GM23248 (cell line): ENCODE measurements around the gene SCAF1. TPM values are rescaled to one million over a fixed set of nuclear protein-coding genes. Genes with fewer than 3 reads are reported as not detected.

ENCODE experiments used
- DNase-seq: peaks from one replicate; pipeline ENCODE4 v3.0.0-alpha.2; 2015
- H2AFZ ChIP-seq: fragments of 200-600 bp; sonication (generic); 2 replicates; pipeline ENCODE4 v1.6.1; 2016; ENCODE audit warnings: antibody characterized with exemption
- H3F3A ChIP-seq: fragments of 200-600 bp; sonication (generic); 2 replicates; pipeline ENCODE4 v1.6.1; 2016; ENCODE audit warnings: mild to moderate bottlenecking, antibody characterized with exemption, mixed run types; ENCODE audit not compliant: insufficient read depth
- H3K27ac ChIP-seq: fragments of 200-600 bp; sonication (generic); 2 replicates; pipeline ENCODE4 v1.5.1; 2016; ENCODE audit warnings: mild to moderate bottlenecking
- H3K27me3 ChIP-seq: fragments of 200-600 bp; sonication (generic); replicated peaks from 2 replicates; pipeline ENCODE4 v1.6.1; 2016; ENCODE audit warnings: mild to moderate bottlenecking; ENCODE audit not compliant: insufficient read depth
- H3K36me3 ChIP-seq: fragments of 200-600 bp; sonication (generic); 2 replicates; pipeline ENCODE4 v1.6.1; 2016; ENCODE audit warnings: low read depth, mild to moderate bottlenecking
- H3K4me1 ChIP-seq: fragments of 200-600 bp; sonication (generic); 2 replicates; pipeline ENCODE4 v1.6.1; 2016; ENCODE audit warnings: mild to moderate bottlenecking; ENCODE audit not compliant: insufficient read depth
- H3K4me2 ChIP-seq: fragments of 200-600 bp; sonication (generic); one replicate; pipeline ENCODE4 v1.6.1; 2016; ENCODE audit warnings: mild to moderate bottlenecking; ENCODE audit not compliant: unreplicated experiment
- H3K4me3 ChIP-seq: fragments of 200-600 bp; sonication (generic); 2 replicates; pipeline ENCODE4 v1.5.1; 2016; ENCODE audit warnings: mild to moderate bottlenecking
- H3K79me2 ChIP-seq: fragments of 200-600 bp; sonication (generic); 2 replicates; pipeline ENCODE4 v1.6.1; 2016; ENCODE audit warnings: mild to moderate bottlenecking; ENCODE audit not compliant: insufficient read depth
- H3K9ac ChIP-seq: fragments of 200-600 bp; sonication (generic); 2 replicates; pipeline ENCODE4 v1.6.1; 2016; ENCODE audit warnings: mild to moderate bottlenecking
- H3K9me2 ChIP-seq: fragments of 200-600 bp; sonication (generic); 2 replicates; pipeline ENCODE4 v1.6.1; 2016; ENCODE audit warnings: mixed run types, mild to moderate bottlenecking, moderate library complexity; ENCODE audit not compliant: insufficient read depth
- H3K9me3 ChIP-seq: fragments of 200-600 bp; sonication (generic); one replicate; pipeline ENCODE4 v1.6.1; 2017; ENCODE audit warnings: low read depth
- H4K20me1 ChIP-seq: fragments of 200-600 bp; sonication (generic); 2 replicates; pipeline ENCODE4 v1.6.0; 2016; ENCODE audit not compliant: insufficient read depth
- EZH2 ChIP-seq: fragments of 200-600 bp; sonication (generic); IDR thresholded peaks from 2 replicates; pipeline ENCODE4 v1.6.1; 2018; ENCODE audit warnings: antibody characterized with exemption, mild to moderate bottlenecking; ENCODE audit not compliant: insufficient read depth, poor library complexity, severe bottlenecking
- EZH2phosphoT487 ChIP-seq: fragments of 200-600 bp; sonication (generic); IDR thresholded peaks from 2 replicates; pipeline ENCODE4 v1.6.1; 2018; ENCODE audit warnings: antibody characterized with exemption, moderate library complexity, mild to moderate bottlenecking, low read depth; ENCODE audit not compliant: insufficient read depth
- WGBS, 2 experiments: methylation state at CpG; one replicate each; pipeline ENCODE4 v1.1.6; 2015 to 2017; ENCODE audit warnings: low lambda C conversion rate in 2 of 2, low coverage in 1 of 2; ENCODE audit errors: missing lambda C conversion rate in 2 of 2; 5-methylcytosine and 5-hydroxymethylcytosine counted together
- in situ Hi-C: fragments of 300-500 bp; cut with MboI; formaldehyde crosslinking; loops from 2 replicates; pipeline ENCODE4 v1.15.0; 2020
- polyA plus RNA-seq: library from polyadenylated mRNA; unstranded; fragments of >200 nt; fragmentation: Nextera tagmentation; extraction: Ambion mirVana; gene quantifications from 2 replicates; pipeline ENCODE4 v1.2.1, GENCODE V29; 2016
- total RNA-seq: library from RNA; depleted of rRNA; stranded (reverse); fragments of >200 nt; shearing (Covaris generic); gene quantifications from 2 replicates; pipeline ENCODE4 v1.2.3, GENCODE V29; 2014

SCAF1 gene
- total and polyA plus RNA-seq, 2 experiments from 2014 or later = 8.5 to 18.6 TPM

DNA sequence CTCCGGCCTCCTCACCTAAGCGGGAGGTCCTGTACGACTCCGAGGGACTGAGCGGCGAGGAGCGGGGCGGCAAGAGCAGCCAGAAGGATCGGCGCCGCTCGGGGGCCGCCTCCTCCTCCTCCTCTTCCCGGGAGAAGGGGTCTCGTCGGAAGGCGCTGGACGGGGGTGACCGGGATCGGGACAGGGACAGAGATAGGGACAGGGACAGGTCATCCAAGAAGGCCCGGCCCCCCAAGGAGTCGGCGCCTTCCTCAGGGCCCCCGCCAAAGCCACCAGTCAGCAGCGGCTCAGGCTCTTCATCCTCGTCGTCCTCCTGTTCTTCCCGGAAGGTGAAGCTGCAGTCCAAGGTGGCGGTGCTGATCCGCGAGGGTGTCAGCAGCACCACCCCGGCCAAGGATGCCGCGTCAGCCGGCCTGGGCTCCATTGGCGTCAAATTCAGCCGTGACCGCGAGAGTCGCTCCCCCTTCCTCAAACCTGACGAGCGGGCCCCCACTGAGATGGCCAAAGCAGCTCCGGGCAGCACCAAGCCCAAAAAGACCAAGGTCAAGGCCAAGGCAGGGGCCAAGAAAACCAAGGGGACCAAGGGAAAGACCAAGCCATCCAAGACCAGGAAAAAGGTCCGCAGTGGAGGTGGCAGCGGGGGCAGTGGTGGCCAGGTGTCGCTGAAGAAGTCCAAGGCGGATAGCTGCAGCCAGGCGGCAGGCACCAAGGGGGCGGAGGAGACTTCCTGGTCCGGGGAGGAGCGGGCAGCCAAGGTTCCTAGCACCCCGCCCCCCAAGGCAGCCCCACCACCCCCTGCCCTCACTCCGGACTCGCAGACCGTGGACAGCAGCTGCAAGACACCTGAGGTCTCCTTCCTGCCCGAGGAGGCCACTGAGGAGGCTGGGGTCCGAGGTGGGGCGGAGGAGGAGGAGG, 10.8 kb downstream of the SCAF1 start:
- H3K4me3 ChIP-seq = no peak overlapping the region
- no peaks in the 10 kb centered on the region for H3K9me3 ChIP-seq
- no peaks in the 10 kb centered on the region for H3F3A ChIP-seq
- DNase-seq = no peak
- H3K9me2 ChIP-seq = no peaks in the 10 kb centered on the region
- H2AFZ ChIP-seq = no peak overlapping the region
- in situ Hi-C loops = no loop called here
- H3K4me2 ChIP-seq = no peak overlapping the region
- H3K79me2 ChIP-seq = peaks cover 39% of the 10 kb centered on the region
- H3K4me1 ChIP-seq = no peaks in the 10 kb centered on the region
- no peak for TF ChIP-seq EZH2phosphoT487
- TF ChIP-seq EZH2 = no peak
- 94 to 97% methylated on average over 43 to 58 of the region's 58 CpGs for WGBS, 2 experiments
- H3K27ac ChIP-seq = no peak overlapping the region
- no peaks in the 10 kb centered on the region for H3K36me3 ChIP-seq
- no peaks in the 10 kb centered on the region for H3K27me3 ChIP-seq
- no peak overlapping the region for H3K9ac ChIP-seq
- H4K20me1 ChIP-seq = no peaks in the 10 kb centered on the region

DNA sequence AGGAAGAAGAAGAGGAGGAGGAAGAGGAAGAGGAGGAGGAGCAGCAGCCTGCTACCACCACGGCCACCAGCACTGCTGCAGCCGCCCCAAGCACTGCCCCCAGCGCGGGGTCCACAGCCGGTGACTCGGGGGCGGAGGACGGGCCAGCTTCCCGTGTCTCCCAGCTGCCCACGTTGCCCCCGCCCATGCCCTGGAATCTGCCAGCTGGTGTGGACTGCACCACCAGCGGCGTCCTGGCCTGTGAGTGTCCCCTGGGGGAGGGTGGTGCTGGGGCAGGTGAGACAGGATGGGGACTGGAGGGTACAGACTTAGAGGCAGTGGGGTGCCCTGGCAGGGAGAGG, 11.4 kb downstream of the SCAF1 start:
- no peak overlapping the region for H3K9ac ChIP-seq
- peaks cover under 1% of the 10 kb centered on the region; the same call in 1 of the 2 replicates for H3F3A ChIP-seq
- no peak overlapping the region for H3K4me3 ChIP-seq
- H3K36me3 ChIP-seq = no peaks in the 10 kb centered on the region
- no peak for DNase-seq
- WGBS, 2 experiments = 85 to 94% methylated on average over 10 to 13 of the region's 13 CpGs
- no peaks in the 10 kb centered on the region for H3K9me2 ChIP-seq
- no peak overlapping the region for H3K27ac ChIP-seq
- H2AFZ ChIP-seq = no peak overlapping the region
- H3K27me3 ChIP-seq = no peaks in the 10 kb centered on the region
- in situ Hi-C loops = no loop called here
- H3K79me2 ChIP-seq = peaks cover 34% of the 10 kb centered on the region
- H3K4me1 ChIP-seq = no peaks in the 10 kb centered on the region
- TF ChIP-seq EZH2phosphoT487 (no peak), EZH2 (no peak)
- H4K20me1 ChIP-seq = no peaks in the 10 kb centered on the region
- H3K4me2 ChIP-seq = no peak overlapping the region
- H3K9me3 ChIP-seq = no peaks in the 10 kb centered on the region

DNA sequence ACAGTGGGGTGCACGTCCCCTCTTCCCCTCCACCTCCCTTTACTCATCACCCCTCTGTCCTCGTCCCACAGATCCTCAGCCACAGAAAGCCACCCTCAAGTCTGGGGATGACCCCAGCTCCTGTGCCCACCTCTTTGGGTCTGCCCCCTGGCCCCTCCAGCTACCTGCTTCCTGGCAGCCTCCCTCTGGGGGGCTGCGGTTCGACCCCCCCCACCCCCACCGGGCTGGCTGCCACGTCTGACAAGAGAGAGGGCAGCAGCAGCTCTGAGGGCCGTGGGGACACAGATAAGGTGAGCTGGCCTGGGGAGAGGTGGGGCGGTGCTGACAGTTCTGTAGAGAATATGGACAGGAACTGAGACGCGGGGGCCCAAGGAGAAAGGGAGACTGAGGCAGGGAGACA, 12.6 kb downstream of the SCAF1 start:
- no peak overlapping the region for H3K4me2 ChIP-seq
- H3K9ac ChIP-seq = no peak overlapping the region
- H3K79me2 ChIP-seq = peaks cover 22% of the 10 kb centered on the region
- H3K36me3 ChIP-seq = no peaks in the 10 kb centered on the region
- H3K27ac ChIP-seq = no peak overlapping the region
- H3K9me3 ChIP-seq = no peaks in the 10 kb centered on the region
- H2AFZ ChIP-seq = no peak overlapping the region
- 82 to 88% methylated on average over 8 to 10 of the region's 10 CpGs for WGBS, 2 experiments
- no peak overlapping the region for H3K4me3 ChIP-seq
- H3K4me1 ChIP-seq = no peaks in the 10 kb centered on the region
- H4K20me1 ChIP-seq = no peaks in the 10 kb centered on the region
- peaks cover 5% of the 10 kb centered on the region; the same call in 1 of the 2 replicates for H3F3A ChIP-seq
- TF ChIP-seq EZH2phosphoT487 (no peak), EZH2 (no peak)
- no peaks in the 10 kb centered on the region for H3K9me2 ChIP-seq
- in situ Hi-C loops = no loop called here
- H3K27me3 ChIP-seq = no peaks in the 10 kb centered on the region
- DNase-seq = no peak

DNA sequence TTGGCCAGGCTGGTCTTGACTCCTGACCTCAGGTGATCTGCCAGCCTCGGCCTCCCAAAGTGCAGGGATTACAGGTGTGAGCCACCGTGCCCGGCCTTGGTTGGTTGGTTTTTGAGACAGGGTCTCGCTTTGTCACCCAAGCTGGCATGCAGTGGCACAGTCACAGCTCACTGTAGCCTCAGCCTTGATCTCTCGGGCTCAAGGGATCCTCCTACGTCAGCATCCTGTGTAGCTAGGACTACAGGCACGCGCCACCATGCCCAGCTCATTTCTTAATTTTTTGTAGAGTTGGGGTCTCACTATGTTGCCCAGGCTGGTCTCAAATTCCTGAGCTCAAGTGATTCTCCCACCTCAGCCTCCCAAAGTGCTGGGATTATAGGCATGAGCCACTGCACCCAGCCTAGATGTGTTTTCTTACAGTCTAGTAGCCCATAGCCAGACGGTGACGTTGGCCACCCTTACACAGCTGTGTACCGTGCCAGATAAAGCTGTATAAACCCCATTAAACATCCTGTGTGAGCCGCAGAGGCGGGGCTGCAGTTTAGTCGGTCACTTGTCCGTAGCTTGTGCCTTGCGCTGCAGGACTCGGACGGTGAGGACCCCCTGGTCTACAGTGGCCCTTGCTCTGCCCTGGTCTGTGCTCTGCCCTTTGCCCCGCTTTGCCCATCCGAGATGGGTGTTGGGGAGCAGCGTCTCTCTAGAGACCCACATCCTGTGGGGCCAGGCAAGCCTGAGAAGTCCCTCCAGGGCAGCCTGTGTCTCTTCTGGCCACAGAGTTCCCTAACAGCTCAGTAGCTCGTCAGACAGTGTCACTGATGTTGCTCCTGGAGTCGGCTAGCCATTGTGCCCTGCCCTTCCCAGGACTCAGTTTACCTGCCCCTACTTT, 13.8 kb downstream of the SCAF1 start:
- Histone ChIP-seq H3K9ac (no peak overlapping the region), H3F3A (peaks cover 5% of the 10 kb centered on the region; the same call in 1 of the 2 replicates), H3K79me2 (peaks cover 16% of the 10 kb centered on the region; the same call in 1 of the 2 replicates), H3K4me3 (no peak overlapping the region), H3K27me3 (no peaks in the 10 kb centered on the region), H3K4me2 (no peak overlapping the region), H3K9me3 (no peaks in the 10 kb centered on the region), H3K9me2 (no peaks in the 10 kb centered on the region), H4K20me1 (no peaks in the 10 kb centered on the region), H3K4me1 (no peaks in the 10 kb centered on the region), H3K27ac (no peak overlapping the region), H3K36me3 (peaks cover 5% of the 10 kb centered on the region; the same call in 1 of the 2 replicates), H2AFZ (no peak overlapping the region)
- TF ChIP-seq EZH2 = no peak
- no peak for TF ChIP-seq EZH2phosphoT487
- WGBS, 2 experiments = 84 to 91% methylated on average over 23 of the region's 23 CpGs
- in situ Hi-C loops = no loop called here
- no peak for DNase-seq
